Neutrophil (primary cell): ENCODE data around the gene MIB1.

Experiments
- H3K27ac ChIP-seq: fragments of 200-600 bp; sonication (generic); 2 replicates; pipeline ENCODE4 v1.5.1; 2016; ENCODE audit warnings: mild to moderate bottlenecking, moderate library complexity
- H3K27me3 ChIP-seq: fragments of 200-600 bp; sonication (generic); 2 replicates; pipeline ENCODE4 v1.6.0; 2016; ENCODE audit warnings: mild to moderate bottlenecking
- H3K36me3 ChIP-seq: fragments of 200-600 bp; sonication (generic); 2 replicates; pipeline ENCODE4 v1.5.1; 2017
- H3K4me1 ChIP-seq, 2 experiments: fragments of 200-600 bp in 1 of 2; sonication (generic) in 1 of 2; 1 replicate in 1 of 2; 2 replicates in 1 of 2; pipeline versions ENCODE4 v1.5.1 to v1.6.1; 2013 to 2016; ENCODE audit warnings: low read depth in 1 of 2, low read length in 1 of 2, mild to moderate bottlenecking in 1 of 2, moderate library complexity in 1 of 2; ENCODE audit not compliant: control insufficient read depth in 1 of 2, insufficient read depth in 1 of 2
- H3K4me3 ChIP-seq, 2 experiments: fragments of 200-600 bp in 1 of 2; sonication (generic) in 1 of 2; 1 replicate in 1 of 2; 2 replicates in 1 of 2; pipeline ENCODE4 v1.5.1; 2013 to 2016; ENCODE audit warnings: low read depth in 1 of 2, low read length in 1 of 2, mild to moderate bottlenecking in 1 of 2, moderate library complexity in 1 of 2
- H3K9me3 ChIP-seq: fragments of 200-600 bp; sonication (generic); 2 replicates; pipeline ENCODE4 v1.5.1; 2016
- CTCF ChIP-seq: fragments of 200-600 bp; sonication (generic); IDR thresholded peaks from 2 replicates; pipeline ENCODE4 v1.5.1; 2016; ENCODE audit warnings: antibody characterized with exemption

The MIB1 gene

GRCh38 chr18:21904856-21905255 is 164.3 kb downstream of the MIB1 start:
- Histone ChIP-seq H3K27ac (no peak overlapping the region), H3K4me3 (no peak overlapping the region), H3K27me3 (peaks cover 9% of the 10 kb centered on the region), H3K36me3 (no peaks in the 10 kb centered on the region), H3K4me1 (no peaks in the 10 kb centered on the region), H3K9me3 (no peaks in the 10 kb centered on the region)
- no peak for TF ChIP-seq CTCF

GRCh38 chr18:21907451-21907850 is 166.9 kb downstream of the MIB1 start:
- Histone ChIP-seq H3K4me3 (no peak overlapping the region), H3K9me3 (no peaks in the 10 kb centered on the region), H3K4me1 (no peaks in the 10 kb centered on the region), H3K36me3 (no peaks in the 10 kb centered on the region), H3K27ac (no peak overlapping the region), H3K27me3 (peaks cover 24% of the 10 kb centered on the region)
- no peak for TF ChIP-seq CTCF

GRCh38 chr18:21908711-21909110 is 168.1 kb downstream of the MIB1 start:
- Histone ChIP-seq H3K36me3 (no peaks in the 10 kb centered on the region), H3K9me3 (no peaks in the 10 kb centered on the region), H3K27me3 (peaks cover 26% of the 10 kb centered on the region), H3K4me3 (no peak overlapping the region), H3K4me1 (no peaks in the 10 kb centered on the region), H3K27ac (no peak overlapping the region)
- TF ChIP-seq CTCF: no peak

GRCh38 chr18:21910906-21911305 is 170.3 kb downstream of the MIB1 start:
- H3K27me3 ChIP-seq: peaks cover 33% of the 10 kb centered on the region
- H3K4me1 ChIP-seq: no peaks in the 10 kb centered on the region
- no peaks in the 10 kb centered on the region for H3K9me3 ChIP-seq
- H3K27ac ChIP-seq: no peak overlapping the region
- no peaks in the 10 kb centered on the region for H3K36me3 ChIP-seq
- H3K4me3 ChIP-seq: no peak overlapping the region
- no peak for TF ChIP-seq CTCF

GRCh38 chr18:21911551-21911950 is 171.0 kb downstream of the MIB1 start:
- no peak overlapping the region for H3K27ac ChIP-seq
- no peak overlapping the region for H3K4me3 ChIP-seq
- H3K36me3 ChIP-seq: no peaks in the 10 kb centered on the region
- H3K9me3 ChIP-seq: no peaks in the 10 kb centered on the region
- no peak for TF ChIP-seq CTCF
- H3K27me3 ChIP-seq: peaks cover 33% of the 10 kb centered on the region
- no peaks in the 10 kb centered on the region for H3K4me1 ChIP-seq
